OCI-LY3 (cell line): ENCODE results near the gene SLC10A6.

Experiments used
- CTCF ChIP-seq: fragments of 200-600, 300-600 bp; sonication (generic); IDR thresholded peaks from 2 replicates; pipeline ENCODE4 v1.5.1; 2014; ENCODE audit warnings: antibody characterized with exemption, low read length, low read depth
- EZH2phosphoT487 ChIP-seq: fragments of 200-600 bp; shearing (Covaris generic); IDR thresholded peaks from 2 replicates; pipeline ENCODE4 v1.6.1; 2018; ENCODE audit warnings: antibody characterized with exemption, mixed run types, low read depth

- TF ChIP-seq CTCF = no peak
- no peak for TF ChIP-seq EZH2phosphoT487
These were observed 43.4 kb upstream of the SLC10A6 start for GRCh38 chr4:86892636-86892960.
